ENCODE results near the gene AOC3.
"Not testable (repeated sequence)": the region's sequence is repeated elsewhere in the genome, so short reads cannot be mapped to it uniquely, and the experiment has no call there.

Gene AOC3

DNA sequence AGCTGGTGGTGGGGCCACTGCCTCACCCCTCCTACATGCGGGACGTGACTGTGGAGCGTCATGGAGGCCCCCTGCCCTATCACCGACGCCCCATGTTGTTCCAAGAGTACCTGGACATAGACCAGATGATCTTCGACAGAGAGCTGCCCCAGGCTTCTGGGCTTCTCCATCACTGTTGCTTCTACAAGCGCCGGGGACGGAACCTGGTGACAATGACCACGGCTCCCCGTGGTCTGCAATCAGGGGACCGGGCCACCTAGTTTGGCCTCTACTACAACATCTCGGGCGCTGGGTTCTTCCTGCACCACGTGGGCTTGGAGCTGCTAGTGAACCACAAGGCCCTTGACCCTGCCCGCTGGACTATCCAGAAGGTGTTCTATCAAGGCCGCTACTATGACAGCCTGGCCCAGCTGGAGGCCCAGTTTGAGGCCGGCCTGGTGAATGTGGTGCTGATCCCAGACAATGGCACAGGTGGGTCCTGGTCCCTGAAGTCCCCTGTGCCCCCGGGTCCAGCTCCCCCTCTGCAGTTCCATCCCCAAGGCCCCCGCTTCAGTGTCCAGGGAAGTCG lies 16.8 kb downstream of the AOC3 start:
- not testable (repeated sequence) for DNase-seq

DNA sequence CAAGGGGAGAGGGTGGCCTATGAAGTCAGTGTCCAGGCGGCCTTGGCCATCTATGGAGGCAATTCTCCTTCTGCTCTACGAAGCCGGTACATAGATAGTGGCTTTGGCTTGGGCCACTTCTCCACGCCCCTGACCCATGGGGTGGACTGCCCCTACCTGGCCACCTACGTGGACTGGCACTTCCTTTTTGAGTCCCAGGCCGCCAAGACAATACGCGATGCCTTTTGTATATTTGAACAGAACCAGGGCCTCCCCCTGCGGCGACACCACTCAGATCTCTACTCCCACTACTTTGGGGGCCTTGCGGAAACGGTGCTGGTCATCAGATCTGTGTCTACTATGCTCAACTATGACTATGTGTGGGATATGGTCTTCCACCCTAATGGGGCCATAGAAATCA lies 17.3 kb downstream of the AOC3 start:
- no peak for DNase-seq

DNA sequence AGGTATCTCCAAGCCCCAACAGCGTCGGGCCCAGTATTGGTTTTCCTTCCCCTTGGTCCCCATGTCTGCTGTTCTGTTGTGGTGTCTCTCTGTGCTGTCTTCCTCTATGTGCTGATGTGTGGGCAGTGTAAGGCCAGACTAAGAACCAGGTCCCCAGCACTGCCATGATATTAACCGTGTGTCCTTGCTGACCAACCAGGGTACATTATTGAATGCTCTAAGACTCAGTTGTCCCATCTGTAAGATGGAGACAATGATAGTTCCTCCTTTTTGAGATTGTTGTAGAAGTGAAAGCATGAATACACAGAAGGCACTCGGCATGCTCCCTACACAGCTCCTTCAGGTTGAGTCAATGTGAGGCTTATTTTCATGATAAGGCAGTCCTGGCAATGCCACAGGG lies 20.6 kb downstream of the AOC3 start:
- DNase-seq, result no peak

DNA sequence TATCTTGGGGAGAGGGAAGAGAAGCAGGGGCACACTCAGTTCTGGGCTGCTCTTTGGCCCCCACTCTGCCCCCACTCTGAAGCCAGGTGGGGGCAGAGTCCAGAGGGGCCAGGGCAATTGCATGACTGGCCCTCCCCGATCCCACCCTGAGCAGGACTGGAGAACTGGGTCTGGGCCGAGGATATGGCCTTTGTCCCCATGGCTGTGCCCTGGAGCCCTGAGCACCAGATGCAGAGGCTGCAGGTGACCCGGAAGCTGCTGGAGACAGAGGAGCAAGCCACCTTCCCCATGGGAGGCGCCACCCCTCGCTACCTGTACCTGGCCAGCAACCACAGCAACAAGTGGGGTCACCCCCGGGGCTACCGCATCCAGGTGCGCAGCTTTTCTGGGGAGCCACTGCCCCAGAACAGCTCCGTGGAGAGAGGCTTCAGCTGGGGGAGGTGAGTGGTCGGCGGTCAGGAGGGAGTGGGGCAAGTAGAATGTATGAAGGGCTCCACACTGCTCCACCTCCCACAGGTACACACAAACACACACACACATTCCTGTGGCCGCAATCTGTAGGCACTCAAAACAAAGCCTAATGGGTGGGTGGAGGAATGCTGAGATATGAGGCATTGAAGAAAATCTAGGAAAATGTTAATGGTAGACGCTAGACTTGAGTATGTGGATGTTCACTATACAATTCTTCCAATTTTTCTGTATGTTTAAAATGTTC lies 21.4 kb downstream of the AOC3 start:
- DNase-seq, result no peak

DNA sequence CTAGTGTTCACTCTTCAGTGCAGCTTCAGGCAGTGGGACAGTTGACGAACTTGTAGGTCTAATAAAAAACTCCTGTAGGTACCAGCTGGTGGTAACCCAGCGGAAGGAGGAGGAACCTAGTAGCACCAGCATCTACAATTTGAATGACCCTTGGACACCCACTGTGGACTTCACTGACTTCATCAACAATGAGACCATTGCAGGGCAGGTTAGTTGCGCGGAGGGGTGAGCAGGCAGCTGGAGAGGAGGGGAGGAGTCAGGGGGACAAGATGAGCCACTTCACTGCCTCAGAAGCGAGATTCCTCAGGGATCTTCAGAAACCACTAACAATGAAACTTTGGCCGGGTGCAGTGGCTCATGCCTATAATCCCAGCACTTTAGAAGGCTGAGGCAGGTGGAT lies 22.3 kb downstream of the AOC3 start:
- DNase-seq, result no peak

DNA sequence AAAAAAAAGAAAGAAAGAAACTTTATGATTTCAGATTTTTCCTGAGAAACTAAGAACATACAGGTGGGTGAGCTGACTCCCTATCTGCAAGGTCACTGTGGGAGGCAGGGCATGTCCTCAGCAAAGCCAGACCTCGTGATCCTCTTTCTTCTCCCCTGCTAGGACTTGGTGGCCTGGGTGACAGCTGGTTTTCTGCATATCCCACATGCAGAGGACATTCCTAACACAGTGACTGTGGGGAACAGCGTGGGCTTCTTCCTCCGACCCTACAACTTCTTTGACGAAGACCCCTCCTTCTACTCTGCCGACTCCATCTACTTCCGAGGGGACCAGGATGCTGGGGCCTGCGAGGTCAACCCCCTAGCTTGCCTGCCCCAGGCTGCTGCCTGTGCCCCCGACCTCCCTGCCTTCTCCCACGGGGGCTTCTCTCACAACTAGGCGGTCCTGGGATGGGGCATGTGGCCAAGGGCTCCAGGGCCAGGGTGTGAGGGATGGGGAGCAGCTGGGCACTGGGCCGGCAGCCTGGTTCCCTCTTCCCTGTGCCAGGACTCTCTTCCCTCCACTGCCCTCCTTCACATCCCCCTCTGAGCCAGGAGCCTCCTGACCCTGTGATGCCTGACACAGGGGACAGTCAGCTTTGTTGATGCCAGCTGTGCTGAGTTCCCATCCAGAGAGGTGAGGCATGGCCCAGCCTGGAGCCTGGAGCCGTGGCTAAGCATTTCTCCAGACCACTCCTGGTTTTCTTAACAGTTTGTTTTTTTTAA lies 23.1 kb downstream of the AOC3 start:
- DNase-seq, result not testable (repeated sequence)

DNA sequence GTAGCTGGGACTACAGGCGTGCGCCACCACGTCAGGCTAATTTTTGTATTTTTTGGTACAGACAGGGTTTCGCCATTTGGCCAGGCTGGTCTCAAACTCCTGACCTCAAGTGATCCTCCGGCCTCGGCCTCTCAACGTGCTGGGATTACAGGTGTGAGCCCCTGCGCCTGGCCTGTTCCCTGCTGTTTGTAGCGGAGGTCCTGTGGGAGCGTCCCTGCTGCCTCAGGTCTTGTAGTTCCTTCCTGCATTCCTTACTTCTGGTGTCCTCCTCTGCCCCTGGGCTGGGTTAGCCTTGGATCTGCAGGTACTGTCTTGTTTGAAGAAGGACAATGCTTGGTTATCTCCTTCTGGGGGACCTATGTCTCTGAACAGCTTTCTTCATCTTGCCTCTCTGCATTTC lies 26.0 kb downstream of the AOC3 start:
- DNase-seq, result no peak

DNA sequence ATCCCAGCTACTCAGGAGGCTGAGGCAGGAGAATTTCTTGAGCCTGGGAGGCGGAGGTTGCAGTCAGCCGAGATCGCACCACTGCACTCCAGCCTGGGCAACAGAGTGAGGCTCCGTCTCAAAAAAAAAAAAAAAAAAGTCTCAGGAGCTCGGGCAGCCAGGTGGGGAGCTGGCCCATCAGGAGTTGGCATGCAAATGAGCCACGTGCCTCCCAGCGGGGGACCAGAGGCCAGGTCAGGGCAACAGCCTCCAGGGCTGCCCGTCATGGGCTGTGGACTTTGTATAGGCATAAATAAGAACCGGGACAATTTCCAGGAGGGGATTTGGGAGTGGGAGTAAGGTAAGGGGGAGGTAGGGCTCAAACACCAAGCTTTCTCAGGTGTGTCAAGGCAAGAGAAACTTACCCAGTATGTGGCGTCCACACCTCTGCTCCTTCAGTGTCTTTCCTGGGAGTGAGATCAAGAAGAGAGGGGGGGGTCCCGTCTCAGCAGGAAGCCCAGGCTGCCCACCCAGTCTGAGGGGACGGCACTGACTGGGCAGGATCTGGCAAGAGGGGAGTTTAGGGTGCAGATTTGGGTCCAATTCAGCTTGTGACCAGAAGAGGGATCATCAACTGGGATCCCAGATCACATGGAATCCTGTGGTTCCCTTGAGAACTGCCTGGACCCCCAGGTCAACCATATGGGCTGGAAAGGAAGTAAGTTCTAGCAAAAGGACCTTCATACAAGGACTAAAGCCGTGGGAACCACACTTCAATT lies 27.3 kb downstream of the AOC3 start:
- no peak for DNase-seq

DNA sequence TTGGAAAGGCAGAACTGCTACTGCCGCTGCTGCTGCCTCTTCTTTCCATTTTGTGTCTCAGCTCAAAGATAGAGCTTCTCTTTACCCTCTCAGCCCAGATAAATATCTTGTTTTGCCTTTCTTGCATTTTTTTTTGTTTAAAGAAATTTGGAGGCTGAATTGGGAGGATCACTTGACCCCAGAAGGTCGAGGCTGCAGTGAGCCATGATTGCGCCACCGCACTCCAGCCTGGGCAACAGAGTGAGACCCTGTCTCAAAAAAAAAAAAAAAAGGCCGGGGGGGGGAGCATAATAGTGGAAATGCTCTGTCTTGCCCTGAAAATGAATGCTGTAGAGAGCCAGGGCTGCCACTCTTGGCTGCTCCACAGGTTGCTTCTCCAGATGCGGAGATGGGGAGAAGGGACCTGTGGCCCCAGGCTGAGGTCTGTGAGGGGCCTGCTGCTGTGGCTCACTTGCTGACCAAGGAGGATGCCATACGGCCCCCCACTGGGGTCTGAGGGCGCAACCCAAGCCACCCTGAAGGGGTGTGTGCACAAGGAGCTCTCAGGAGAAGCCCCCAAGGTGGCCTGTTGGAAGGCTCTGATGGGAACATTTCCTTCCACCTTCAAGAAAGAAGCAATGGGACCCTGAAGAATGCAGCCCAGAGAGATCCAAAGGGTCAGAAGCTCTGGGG lies 28.1 kb downstream of the AOC3 start:
- no peak for DNase-seq

DNA sequence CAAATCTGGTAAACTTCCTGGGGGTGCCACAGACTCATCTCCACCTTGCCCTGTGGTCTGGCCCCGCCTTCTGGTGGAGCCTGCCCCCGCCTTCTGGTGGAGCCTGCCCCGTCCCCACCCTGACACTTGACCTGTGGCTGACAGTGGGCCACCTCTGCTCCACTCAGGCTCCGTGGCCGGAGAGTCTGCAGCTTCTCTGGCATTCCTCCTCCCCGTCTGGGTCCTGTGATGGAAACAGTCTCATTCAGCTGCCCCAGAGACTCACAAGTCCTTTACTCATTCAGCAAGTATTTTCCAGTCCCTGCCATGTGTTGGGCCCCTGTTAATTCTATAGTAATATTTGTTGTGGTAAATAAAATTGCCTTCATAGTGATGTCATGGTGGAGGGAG lies 28.6 kb downstream of the AOC3 start:
- no peak for DNase-seq

DNA sequence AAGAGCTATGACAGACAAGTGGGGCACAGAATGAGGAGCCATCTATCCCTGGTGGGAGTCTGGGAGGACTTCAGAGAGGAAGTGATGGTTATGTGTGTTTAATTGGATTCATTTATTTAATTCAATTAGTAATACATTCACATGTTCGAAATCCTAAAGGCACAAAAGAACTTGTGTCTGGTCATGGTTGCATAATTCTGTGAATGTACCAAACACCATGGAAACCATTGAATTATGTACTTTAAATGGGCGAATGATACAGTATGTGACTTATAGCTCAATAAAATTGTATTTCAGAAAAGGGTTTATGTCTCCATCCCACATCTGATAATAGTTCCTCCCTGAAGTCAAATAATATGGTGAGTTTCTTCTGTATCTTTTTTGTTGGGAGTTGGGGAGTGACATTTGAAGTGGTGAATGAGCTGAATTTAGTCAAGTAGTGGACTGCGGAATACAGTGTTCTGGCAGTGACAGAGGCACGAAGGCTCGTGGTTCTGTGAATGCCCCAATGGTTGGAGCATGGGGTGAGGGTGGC lies 29.8 kb downstream of the AOC3 start:
- no peak for DNase-seq

DNA sequence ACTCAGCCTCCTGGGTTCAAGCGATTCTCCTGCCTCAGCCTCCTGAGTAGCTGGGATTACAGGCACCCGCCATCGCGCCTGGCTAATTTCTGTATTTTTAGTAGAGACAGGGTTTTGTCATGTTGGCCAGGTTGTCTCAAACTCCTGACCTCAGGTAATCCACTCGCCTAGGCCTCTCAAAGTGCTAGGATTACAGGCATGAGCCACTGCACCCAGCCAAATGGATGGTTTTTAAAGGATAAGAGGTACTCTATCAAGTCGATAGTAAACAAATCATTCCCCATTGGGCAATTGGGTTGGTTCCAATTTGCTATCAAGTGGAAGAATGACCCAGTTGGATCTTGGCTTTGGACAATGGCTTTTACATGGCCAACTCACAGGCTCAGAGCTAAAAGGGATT lies 30.7 kb downstream of the AOC3 start:
- not testable (repeated sequence) for DNase-seq

DNA sequence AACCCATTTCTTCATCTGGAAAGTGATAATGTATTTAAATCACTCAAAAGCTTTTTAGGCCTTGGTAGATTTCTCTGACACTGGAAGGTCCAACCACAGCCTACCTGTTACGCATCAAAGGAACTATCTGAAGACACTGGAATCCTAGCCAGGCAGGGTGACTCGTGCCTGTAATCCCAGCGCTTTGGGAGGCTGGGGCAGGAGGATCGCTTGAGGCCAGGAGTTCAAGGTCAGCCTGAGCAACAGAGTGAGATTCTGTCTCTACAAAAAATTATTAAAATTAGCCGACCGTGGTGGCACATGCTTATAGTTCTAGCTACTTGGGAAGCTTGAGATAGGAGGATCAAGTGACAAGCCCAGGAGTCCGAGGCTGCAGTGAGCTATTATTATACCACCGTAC lies 31.2 kb downstream of the AOC3 start:
- no peak for DNase-seq

DNA sequence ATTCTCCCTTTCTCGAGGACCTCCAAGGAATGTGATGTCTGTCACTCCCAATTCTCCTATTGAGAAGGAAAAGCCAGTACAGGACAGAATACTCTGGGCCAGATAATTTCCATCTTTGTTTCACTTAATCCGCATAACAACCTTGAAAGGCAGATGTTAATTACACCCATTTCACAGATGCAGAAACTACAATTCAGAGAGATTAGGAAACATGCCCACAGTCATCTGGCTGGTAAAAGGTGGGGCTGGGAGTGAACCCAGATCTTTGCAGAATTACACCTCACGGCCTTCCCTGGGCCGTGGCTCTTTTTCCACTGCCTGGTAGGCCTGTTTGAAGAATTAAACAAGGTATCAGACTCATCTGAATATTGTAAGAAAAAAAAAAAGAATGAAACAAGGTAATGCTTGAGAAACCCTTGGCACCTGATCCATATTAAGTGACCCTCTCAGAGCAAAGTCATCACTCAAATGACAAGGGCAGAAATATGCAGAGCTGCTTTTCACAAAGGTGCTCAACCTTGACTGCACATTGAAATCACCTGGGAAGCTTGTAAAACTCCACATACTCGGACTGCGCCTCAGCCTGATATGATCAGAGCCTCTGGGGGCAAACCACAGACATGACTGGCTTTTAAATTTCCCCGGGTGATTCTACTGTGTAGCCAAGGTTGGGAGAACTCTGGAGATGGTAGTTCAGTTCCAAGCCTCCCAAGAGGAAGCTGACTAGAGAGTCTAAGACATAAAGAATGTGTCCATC lies 33.0 kb downstream of the AOC3 start:
- DNase-seq, result no peak

DNA sequence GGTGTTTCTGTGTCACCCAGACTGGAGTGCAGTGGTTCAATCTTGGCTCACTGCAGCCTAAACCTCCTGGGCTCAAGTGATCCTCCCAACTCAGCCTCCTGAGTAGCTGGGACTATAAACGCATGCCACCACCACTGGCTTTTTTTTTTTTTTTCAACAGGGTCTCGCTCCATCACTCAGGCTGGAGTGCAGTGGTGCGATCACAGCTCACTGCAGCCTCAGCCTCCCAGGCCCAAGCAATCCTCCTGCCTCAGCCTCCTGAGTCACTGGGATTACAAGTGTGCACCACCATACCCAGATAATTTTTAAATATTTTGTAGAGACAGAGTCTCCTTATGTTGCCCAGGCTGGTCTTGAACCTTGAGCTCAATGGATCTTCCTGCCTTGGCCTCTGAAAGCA lies 34.8 kb downstream of the AOC3 start:
- DNase-seq, result not testable (repeated sequence)

DNA sequence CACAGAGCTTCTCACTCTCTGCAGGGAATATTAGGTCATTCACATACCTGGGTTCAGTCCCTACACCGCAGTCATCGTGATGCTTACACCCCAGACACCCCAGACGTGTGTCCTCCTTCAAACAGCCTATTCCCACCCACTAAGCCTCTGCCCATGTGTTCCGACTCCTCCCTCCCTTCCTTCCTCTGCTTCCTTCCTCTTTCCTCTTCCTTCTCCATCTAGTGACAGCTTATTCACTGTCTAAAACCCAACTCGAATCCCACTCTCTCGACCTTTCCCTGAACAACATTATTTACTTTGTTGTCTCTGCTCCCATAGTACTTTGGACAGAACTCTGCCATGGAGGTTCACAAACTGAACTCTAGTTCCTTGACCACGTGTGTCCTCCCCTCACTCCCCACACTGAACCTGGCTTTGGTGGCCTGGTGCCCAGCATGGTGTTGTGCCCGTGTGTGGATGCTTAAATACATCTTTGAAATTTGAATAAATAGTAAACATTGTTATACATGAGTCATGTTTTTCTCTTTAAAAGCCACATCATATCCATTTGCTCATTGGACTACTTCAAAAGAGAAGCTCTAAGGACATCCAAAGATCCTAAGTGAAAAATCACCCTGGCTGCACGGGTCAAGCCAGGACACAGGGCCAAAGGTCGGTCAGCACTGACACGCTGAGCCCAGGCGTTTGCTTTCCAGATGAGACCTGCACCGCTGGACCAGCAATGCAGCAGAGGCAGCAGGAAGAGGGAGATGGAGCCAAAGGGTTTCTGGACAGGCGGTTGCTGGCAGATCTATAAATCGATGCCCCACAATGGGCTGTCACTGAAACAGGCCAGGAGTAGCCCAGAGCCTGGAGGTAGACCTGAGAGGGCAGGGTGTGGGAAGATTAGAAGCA lies 35.5 kb downstream of the AOC3 start:
- DNase-seq, result no peak

DNA sequence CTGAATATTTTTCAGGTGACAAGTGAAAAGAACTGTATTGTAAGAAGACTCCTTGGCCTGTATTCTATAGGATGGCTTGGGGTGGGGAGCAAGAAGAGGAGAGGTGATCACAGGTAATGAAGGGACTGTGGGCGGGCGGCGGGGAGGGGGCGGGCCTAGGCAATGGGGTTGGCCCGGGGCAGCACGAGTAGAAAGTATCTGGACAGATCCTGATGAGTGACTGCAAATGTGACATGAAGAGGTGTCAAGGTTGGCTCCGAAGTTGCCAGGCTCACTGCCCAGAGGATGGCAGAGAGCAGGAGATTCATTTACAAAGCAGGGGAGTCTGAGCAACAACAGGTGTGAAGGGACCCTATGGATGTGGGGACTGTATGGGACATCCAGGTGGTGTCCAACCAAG lies 38.8 kb downstream of the AOC3 start:
- DNase-seq, result no peak

DNA sequence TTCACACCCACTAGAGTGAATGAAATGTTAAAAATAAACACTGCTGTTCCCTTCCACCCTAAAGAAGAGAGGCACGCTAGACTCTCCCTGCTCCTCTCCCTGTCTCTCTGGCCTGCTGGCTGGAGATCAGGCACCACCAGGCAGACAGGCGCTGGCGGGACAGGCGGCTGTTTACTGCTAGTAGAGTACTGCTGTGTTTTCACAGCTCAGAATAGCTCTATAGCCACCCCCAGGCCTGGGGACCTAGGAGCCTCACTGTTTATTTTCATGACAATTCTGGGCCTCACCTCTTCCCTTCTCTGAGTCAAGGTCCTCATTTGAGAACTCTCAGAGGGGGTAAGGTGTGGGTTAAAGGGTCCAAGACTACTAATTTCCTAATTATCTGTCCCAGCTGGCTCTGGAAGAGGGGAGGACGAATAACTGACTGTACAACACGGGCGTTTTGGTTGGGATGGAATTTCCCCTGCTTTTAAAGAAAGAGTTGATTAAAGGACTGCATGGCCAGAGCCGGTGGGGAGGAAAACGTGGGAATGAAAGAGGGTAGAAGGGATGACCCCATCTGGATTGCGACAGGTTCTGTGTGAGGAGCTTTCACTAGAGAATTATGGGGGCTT lies 40.6 kb downstream of the AOC3 start:
- DNase-seq, result peak; percentile 5 to 25

DNA sequence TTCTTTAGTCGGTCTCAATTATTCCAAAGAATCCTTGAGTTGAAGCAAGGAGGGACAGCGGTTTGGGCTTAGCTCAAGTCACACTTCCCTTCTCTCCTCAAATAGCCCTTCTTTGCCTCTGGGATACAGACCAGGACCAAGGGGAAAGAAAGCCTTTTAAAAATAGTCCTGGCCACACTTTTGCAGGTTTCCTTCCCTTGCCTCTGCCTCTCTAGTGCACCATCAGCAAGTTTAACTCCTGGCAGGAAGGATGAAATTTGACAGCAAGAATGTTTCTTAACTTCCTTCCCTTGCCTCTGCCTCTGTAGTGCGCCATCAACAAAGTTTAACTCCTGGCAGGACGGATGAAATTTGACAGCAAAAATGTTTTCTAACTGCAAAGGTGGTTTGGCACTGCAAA lies 42.4 kb downstream of the AOC3 start:
- no peak for DNase-seq

Measured in SHP77 (cell line).